CD4-positive, alpha-beta T cell (primary cell): ENCODE measurements around the gene DNASE1L2. TPM values are rescaled to one million over a fixed set of nuclear protein-coding genes. Genes with fewer than 3 reads are reported as not detected.

ENCODE experiments used
- ATAC-seq: fragments of 200-7000 bp; cut with Tn5 transposase; one replicate; pipeline ENCODE4 v1.10.0; 2022; ENCODE audit warnings: mild to moderate bottlenecking; ENCODE audit not compliant: poor library complexity
- CTCF ChIA-PET: fragments of 350-600 bp; sonication (Branson Sonifier 250); formaldehyde crosslinking; loops from one replicate; lab custom pipeline; 2021; ENCODE audit warnings: antibody characterized with exemption, inconsistent platforms; lab: Charles Lee
- POLR2A ChIA-PET: fragments of 350-600 bp; sonication (Branson Sonifier 250); formaldehyde crosslinking; loops from one replicate; lab custom pipeline; 2021; ENCODE audit warnings: antibody characterized with exemption, inconsistent platforms; lab: Charles Lee
- DNase-seq, 14 experiments: peaks; one replicate each; pipeline ENCODE4 v3.0.0-alpha.2; 2013 to 2020; ENCODE audit warnings: mixed read lengths in 2 of 14
- H3K27ac ChIP-seq, 2 donors: one replicate each; pipeline versions ENCODE4 v1.5.1 to v1.7.0; 2013; ENCODE audit warnings: low read length in 2 of 2, low read depth in 1 of 2, mild to moderate bottlenecking in 1 of 2
- H3K27me3 ChIP-seq, 2 experiments: 1 replicate in 1 of 2; 2 replicates in 1 of 2; pipeline versions ENCODE4 v1.6.1 to v1.7.0; 2013; ENCODE audit warnings: low read length in 2 of 2, control low read depth in 1 of 2, mild to moderate bottlenecking in 1 of 2, moderate library complexity in 1 of 2; ENCODE audit not compliant: insufficient read depth in 2 of 2, control insufficient read depth in 1 of 2
- H3K36me3 ChIP-seq: one replicate; pipeline ENCODE4 v1.6.1; 2013; ENCODE audit warnings: low read length, control low read depth; ENCODE audit not compliant: insufficient read depth
- H3K4me1 ChIP-seq: one replicate; pipeline ENCODE4 v1.6.1; 2013; ENCODE audit warnings: low read length, control low read depth; ENCODE audit not compliant: insufficient read depth
- H3K4me3 ChIP-seq: one replicate; pipeline ENCODE4 v1.5.1; 2013; ENCODE audit warnings: mild to moderate bottlenecking, low read length, moderate library complexity
- H3K9me3 ChIP-seq, 2 experiments: 1 replicate in 1 of 2; 2 replicates in 1 of 2; pipeline versions ENCODE4 v1.6.1 to v1.7.0; 2013; ENCODE audit warnings: low read length in 2 of 2, mild to moderate bottlenecking in 2 of 2, control low read depth in 1 of 2, moderate library complexity in 1 of 2; ENCODE audit not compliant: control insufficient read depth in 1 of 2, insufficient read depth in 1 of 2
- H3K27ac Mint-ChIP-seq: one replicate; pipeline ENCODE4 v1.8.0; 2020; ENCODE audit warnings: mixed read lengths
- H3K27me3 Mint-ChIP-seq: one replicate; pipeline ENCODE4 v1.8.0; 2021; ENCODE audit warnings: mixed read lengths
- H3K36me3 Mint-ChIP-seq: one replicate; pipeline ENCODE4 v1.8.0; 2021; ENCODE audit warnings: low read depth, mixed read lengths
- H3K4me1 Mint-ChIP-seq: one replicate; pipeline ENCODE4 v1.8.0; 2021; ENCODE audit warnings: low read depth, mixed read lengths
- H3K4me3 Mint-ChIP-seq: one replicate; pipeline ENCODE4 v1.8.0; 2020; ENCODE audit warnings: mild to moderate bottlenecking, mixed read lengths
- H3K9me3 Mint-ChIP-seq: one replicate; pipeline ENCODE4 v1.8.0; 2020; ENCODE audit warnings: mixed read lengths
- intact Hi-C, 2 experiments: fragments of 100-400 bp; cut with DNase I in 1 of 2; cut with micrococcal nuclease in 1 of 2; formaldehyde crosslinking; loops; one replicate each; pipeline versions ENCODE4 v1.15.1 to v1.9.0; 2023 to 2025; cut with DNase I, micrococcal nuclease
- total RNA-seq, 174 experiments: library from RNA in 2 of 174; stranded (reverse) in 2 of 174; gene quantifications; one replicate each; pipeline ENCODE4 v1.2.3 and lab custom pipeline; 2021 to 2026
- TF ChIP-seq, protein P1 (sequence below): fragments of 200-600 bp; IDR thresholded peaks from one replicate; pipeline ENCODE4 v1.8.0; 2022; ENCODE audit warnings: antibody characterized with exemption, mild to moderate bottlenecking

Gene DNASE1L2
- total RNA-seq, 2 experiments from 2014 or later: 0.22 to 0.36 TPM

DNA sequence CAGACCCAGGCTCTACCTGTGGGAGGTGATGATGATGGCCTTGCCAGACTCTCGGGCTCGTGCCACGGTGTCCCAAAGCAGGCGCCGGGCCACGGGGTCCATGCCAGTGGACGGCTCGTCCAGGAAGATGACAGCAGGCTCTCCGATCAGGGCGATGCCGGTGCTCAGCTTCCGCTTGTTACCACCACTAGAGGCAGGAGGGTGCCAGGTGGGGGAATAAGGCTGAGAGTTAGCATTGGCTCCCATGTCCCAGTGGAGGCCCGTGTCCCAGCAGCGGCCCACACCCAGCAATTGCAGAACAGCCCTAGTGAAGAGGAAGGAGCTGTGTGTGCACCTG lies 42.0 kb downstream of the DNASE1L2 start:
- Histone ChIP-seq H3K36me3 (no peaks in the 10 kb centered on the region), H3K27me3 (no peaks in the 10 kb centered on the region), H3K4me3 (no peak overlapping the region), H3K9me3 (no peaks in the 10 kb centered on the region), H3K4me1 (no peaks in the 10 kb centered on the region), H3K27ac (no peak overlapping the region)
- DNase-seq: no peak
- ATAC-seq: no peak
- Mint-ChIP-seq H3K27ac (no peak overlapping the region), H3K4me3 (no peak overlapping the region), H3K9me3 (no peaks in the 10 kb centered on the region), H3K4me1 (no peaks in the 10 kb centered on the region), H3K27me3 (no peaks in the 10 kb centered on the region), H3K36me3 (no peaks in the 10 kb centered on the region)
- TF ChIP-seq, protein P1, sequence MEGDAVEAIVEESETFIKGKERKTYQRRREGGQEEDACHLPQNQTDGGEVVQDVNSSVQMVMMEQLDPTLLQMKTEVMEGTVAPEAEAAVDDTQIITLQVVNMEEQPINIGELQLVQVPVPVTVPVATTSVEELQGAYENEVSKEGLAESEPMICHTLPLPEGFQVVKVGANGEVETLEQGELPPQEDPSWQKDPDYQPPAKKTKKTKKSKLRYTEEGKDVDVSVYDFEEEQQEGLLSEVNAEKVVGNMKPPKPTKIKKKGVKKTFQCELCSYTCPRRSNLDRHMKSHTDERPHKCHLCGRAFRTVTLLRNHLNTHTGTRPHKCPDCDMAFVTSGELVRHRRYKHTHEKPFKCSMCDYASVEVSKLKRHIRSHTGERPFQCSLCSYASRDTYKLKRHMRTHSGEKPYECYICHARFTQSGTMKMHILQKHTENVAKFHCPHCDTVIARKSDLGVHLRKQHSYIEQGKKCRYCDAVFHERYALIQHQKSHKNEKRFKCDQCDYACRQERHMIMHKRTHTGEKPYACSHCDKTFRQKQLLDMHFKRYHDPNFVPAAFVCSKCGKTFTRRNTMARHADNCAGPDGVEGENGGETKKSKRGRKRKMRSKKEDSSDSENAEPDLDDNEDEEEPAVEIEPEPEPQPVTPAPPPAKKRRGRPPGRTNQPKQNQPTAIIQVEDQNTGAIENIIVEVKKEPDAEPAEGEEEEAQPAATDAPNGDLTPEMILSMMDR: no peak
- ChIA-PET CTCF (no interaction called here), POLR2A (no interaction called here)
- intact Hi-C loops: no loop called here

DNA sequence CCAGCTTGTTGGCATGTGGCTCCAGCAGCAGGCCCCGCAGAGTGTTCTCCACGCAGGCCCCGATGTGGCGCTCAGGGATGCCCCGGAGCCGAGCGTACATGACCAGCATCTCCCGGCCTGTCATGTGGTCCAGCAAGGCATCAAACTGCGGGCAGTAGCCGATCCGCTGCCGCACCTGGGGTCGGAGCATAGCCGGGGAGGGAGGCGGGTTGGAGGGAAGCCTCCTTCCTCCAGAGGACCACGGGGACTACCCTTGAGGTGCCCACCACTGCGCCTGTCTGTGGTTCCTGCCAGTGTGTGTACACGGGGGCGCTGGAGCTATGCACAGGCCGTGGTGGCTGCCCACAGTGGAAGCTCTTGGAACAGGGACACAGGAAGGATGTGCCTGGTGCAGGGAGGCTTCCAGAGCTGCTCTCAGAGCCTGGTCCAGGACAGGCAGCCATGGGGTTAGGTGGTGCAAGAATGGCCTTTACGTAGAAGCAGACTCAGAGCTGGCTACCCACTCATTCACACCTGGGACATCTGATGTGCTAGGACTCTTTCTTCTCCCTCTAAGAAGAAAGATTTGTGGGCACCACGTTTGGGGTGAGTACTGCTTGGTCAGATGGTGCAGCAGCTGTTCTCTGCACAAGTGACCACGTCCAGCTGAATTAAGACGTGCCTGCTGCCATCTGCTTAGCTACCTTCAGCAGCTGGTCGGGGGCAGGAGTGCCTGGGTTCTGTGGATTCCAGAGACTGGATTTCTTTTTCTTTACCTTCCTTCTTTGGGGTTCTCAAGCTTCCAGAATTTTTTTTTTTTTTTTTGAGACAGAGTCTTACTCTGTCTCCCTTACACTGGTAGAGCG lies 42.9 kb downstream of the DNASE1L2 start:
- no peak overlapping the region for H3K27ac ChIP-seq
- Mint-ChIP-seq H3K9me3 (no peaks in the 10 kb centered on the region), H3K27ac (no peak overlapping the region), H3K4me1 (no peaks in the 10 kb centered on the region), H3K4me3 (no peak overlapping the region), H3K27me3 (no peaks in the 10 kb centered on the region), H3K36me3 (peaks cover 5% of the 10 kb centered on the region)
- ChIA-PET POLR2A (no interaction called here), CTCF (no interaction called here)
- ATAC-seq: no peak
- H3K4me1 ChIP-seq: no peaks in the 10 kb centered on the region
- H3K4me3 ChIP-seq: no peak overlapping the region
- H3K27me3 ChIP-seq: no peaks in the 10 kb centered on the region
- intact Hi-C loops: no loop called here
- H3K9me3 ChIP-seq: no peaks in the 10 kb centered on the region
- no peak for DNase-seq
- H3K36me3 ChIP-seq: no peaks in the 10 kb centered on the region
- TF ChIP-seq, protein P1: no peak

DNA sequence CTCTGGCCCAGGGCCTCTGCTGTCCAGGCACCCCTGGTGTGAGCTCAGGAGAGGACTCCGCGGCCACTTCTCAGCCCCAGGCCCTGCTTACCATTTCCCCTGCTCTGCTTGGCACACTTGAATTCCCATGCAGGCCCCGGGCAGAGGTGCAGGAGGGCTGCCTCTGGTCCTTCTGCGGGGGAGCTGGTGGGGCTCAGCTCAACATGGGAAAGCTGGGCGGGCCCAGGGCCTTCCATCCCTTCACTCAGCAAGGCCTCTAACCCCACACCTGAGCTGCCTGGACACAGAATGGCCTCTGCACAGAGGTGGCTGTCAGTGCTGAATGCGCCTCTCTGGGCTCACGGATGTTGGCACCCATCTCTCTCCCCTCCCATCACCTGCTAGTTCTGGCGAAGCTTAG lies 44.2 kb downstream of the DNASE1L2 start:
- H3K27me3 ChIP-seq: no peaks in the 10 kb centered on the region
- no peak overlapping the region for H3K4me3 Mint-ChIP-seq
- H3K4me1 Mint-ChIP-seq: no peaks in the 10 kb centered on the region
- TF ChIP-seq, protein P1: no peak
- no peaks in the 10 kb centered on the region for H3K9me3 ChIP-seq
- no peak overlapping the region for H3K27ac Mint-ChIP-seq
- ChIA-PET CTCF (no interaction called here), POLR2A (no interaction called here)
- H3K4me3 ChIP-seq: no peak overlapping the region
- no peaks in the 10 kb centered on the region for H3K36me3 ChIP-seq
- ATAC-seq (no peak), DNase-seq (no peak)
- H3K27ac ChIP-seq: no peak overlapping the region
- H3K4me1 ChIP-seq: no peaks in the 10 kb centered on the region
- no peaks in the 10 kb centered on the region for H3K9me3 Mint-ChIP-seq
- intact Hi-C loops: no loop called here
- H3K36me3 Mint-ChIP-seq: peaks cover 5% of the 10 kb centered on the region
- no peaks in the 10 kb centered on the region for H3K27me3 Mint-ChIP-seq
